GM12878 (cell line): ENCODE measurements around the gene SYNGR2. TPM values are rescaled to one million over a fixed set of nuclear protein-coding genes. Genes with fewer than 3 reads are reported as not detected.
A peak's percentile ranks its signal among the peaks of the same experiment; 100 is the strongest.

ENCODE experiments used
- CBFB ChIP-seq: IDR thresholded peaks from 2 replicates; pipeline ENCODE4 v1.6.1; 2016; ENCODE audit warnings: antibody characterized with exemption, low read depth
- CHD1 ChIP-seq: IDR thresholded peaks from 2 replicates; pipeline ENCODE4 v1.6.1; 2012; ENCODE audit warnings: low read depth, low read length, improper control_type of control experiment
- CREB1 ChIP-seq: IDR thresholded peaks from 2 replicates; pipeline ENCODE4 v1.6.1; 2012; ENCODE audit warnings: low read depth, mild to moderate bottlenecking, inconsistent platforms
- E2F4 ChIP-seq: IDR thresholded peaks from 2 replicates; pipeline ENCODE4 v1.6.1; 2012; ENCODE audit warnings: low read depth, low read length, improper control_type of control experiment
- HDAC2 ChIP-seq: fragments of 200-600 bp; sonication (generic); IDR thresholded peaks from 2 replicates; pipeline ENCODE4 v1.6.1; 2017
- IKZF2 ChIP-seq, 2 experiments: fragments of 450-650 bp; IDR thresholded peaks; 2 replicates each; pipeline ENCODE4 v1.6.1; 2017; ENCODE audit warnings: mild to moderate bottlenecking in 2 of 2, moderate library complexity in 2 of 2
- MEF2B ChIP-seq: fragments of 450-650 bp; IDR thresholded peaks from 2 replicates; pipeline ENCODE4 v1.6.1; 2018; ENCODE audit warnings: mild to moderate bottlenecking, moderate library complexity; ENCODE audit not compliant: partially characterized antibody, poor library complexity, severe bottlenecking
- NFYB ChIP-seq: IDR thresholded peaks from 2 replicates; pipeline ENCODE4 v1.6.1; 2011; ENCODE audit warnings: low read depth, mild to moderate bottlenecking, low read length, improper control_type of control experiment, moderate library complexity; ENCODE audit not compliant: insufficient read depth
- RELA ChIP-seq: fragments of 450-650 bp; IDR thresholded peaks from 2 replicates; pipeline ENCODE4 v1.8.0; 2014; ENCODE audit warnings: borderline replicate concordance; ENCODE audit not compliant: partially characterized antibody
- SIN3A ChIP-seq: IDR thresholded peaks from 2 replicates; pipeline ENCODE4 v1.6.1; 2012; ENCODE audit warnings: low read depth, low read length, improper control_type of control experiment
- SKIL ChIP-seq: fragments of 450-650 bp; IDR thresholded peaks from 2 replicates; pipeline ENCODE4 v1.6.1; 2017; ENCODE audit warnings: mild to moderate bottlenecking, low read depth, inconsistent platforms; ENCODE audit not compliant: poor library complexity, severe bottlenecking
- SP1 ChIP-seq: IDR thresholded peaks from one replicate; pipeline ENCODE4 v1.6.1; 2011; ENCODE audit warnings: low read depth, low read length
- STAT3 ChIP-seq: IDR thresholded peaks from 2 replicates; pipeline ENCODE4 v1.6.1; 2011; ENCODE audit warnings: low read depth, low read length, improper control_type of control experiment
- TARDBP ChIP-seq: IDR thresholded peaks from 2 replicates; pipeline ENCODE4 v1.6.1; 2016; ENCODE audit warnings: borderline replicate concordance
- ZNF622 ChIP-seq: fragments of 450-650 bp; IDR thresholded peaks from 2 replicates; pipeline ENCODE4 v1.6.1; 2017; ENCODE audit warnings: mild to moderate bottlenecking, inconsistent platforms
- ZZZ3 ChIP-seq: IDR thresholded peaks from 2 replicates; pipeline ENCODE4 v1.6.1; 2011; ENCODE audit warnings: low read depth; ENCODE audit not compliant: control insufficient read depth, insufficient read length
- polyA plus RNA-seq, 11 experiments: library from polyadenylated mRNA; depleted of rRNA in 4 of 11; unstranded in 6 of 11; stranded (reverse) in 5 of 11; fragments of >200 nt; fragmentation: Nextera tagmentation in 4 of 11; fragmentation: Illumina TruSeq in 1 of 11; extraction: Ambion mirVana in 4 of 11; extraction: Trizol in 1 of 11; gene quantifications; 1 replicate in 1 of 11; 2 replicates in 10 of 11; pipeline versions ENCODE4 v1.2.1 to v1.2.3, GENCODE V29; 2011 to 2016; ENCODE audit warnings: inconsistent platforms in 2 of 11, missing spikeins in 2 of 11, low read depth in 1 of 11
- total RNA-seq, 4 experiments: library from RNA; depleted of rRNA in 3 of 4; stranded (reverse); fragments of >200 nt in 3 of 4; fragmentation: Illumina TruSeq in 1 of 4; extraction: Trizol in 1 of 4; gene quantifications; 2 replicates each; pipeline versions ENCODE4 v1.2.1 to v1.2.3, GENCODE V29; 2013 to 2021
- TF ChIP-seq, protein P1 (sequence below): IDR thresholded peaks from 2 replicates; pipeline ENCODE4 v1.6.1; 2012; ENCODE audit warnings: mild to moderate bottlenecking, low read depth, low read length
- TF ChIP-seq, protein P2 (sequence below): IDR thresholded peaks from 2 replicates; pipeline ENCODE4 v1.6.1; 2012; ENCODE audit warnings: improper control_type of control experiment, low read depth, low read length; ENCODE audit not compliant: insufficient replicate concordance

Gene SYNGR2
- total and polyA plus RNA-seq, 10 of the 15 experiments (the other 5 are each of a cell fraction or from before 2014, with no cell fraction given) = 4.4 to 529 (median 261) TPM

DNA sequence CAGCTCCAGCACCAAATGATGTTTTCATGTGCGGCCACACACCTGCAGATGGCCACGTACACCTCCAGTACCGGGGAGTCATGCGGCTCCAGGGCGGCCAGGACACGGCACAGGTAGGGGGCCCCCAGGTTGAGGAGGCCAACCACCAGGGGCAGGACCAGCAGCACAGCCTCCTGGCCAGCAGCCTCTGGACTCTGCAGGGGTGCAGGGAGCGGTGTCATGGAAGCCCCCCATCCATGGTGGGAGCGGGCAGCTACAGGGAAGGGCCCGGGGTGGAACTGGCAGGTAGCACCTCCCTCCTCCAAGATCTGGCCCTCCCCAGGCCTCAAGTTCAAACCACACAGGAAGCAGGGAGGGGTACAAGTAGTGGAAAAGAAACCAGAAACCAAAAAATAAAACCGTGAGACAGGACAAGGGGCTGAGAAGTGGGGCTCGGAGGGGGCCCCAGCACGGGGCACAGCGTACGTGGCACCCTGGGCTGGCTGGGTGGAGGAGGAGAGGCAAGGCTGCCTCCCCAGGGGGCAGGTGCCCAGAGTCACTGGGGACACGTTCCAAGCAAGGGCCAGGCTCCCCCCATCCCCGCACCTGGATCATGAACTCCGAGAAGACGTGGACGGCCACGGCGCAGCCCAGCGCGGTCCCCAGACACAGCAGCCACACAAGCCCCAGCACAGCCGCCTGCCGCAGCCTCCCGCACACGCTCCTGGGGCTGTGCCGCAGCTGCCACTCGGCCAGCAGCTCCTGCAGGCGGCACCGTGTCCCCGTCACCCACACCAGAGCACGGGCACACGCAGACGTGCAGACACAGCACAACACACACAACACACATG lies 47.2 kb upstream of the SYNGR2 start (continued):
- TF ChIP-seq CREB1 = no peak
- no peak for TF ChIP-seq ZNF622
- no peak for TF ChIP-seq TARDBP
- TF ChIP-seq MEF2B = peak; percentile 57
- no peak for TF ChIP-seq HDAC2
- TF ChIP-seq RELA = no peak
- no peak for TF ChIP-seq E2F4
- no peak for TF ChIP-seq SIN3A
- TF ChIP-seq CHD1 = no peak
- TF ChIP-seq STAT3 = no peak
- TF ChIP-seq CBFB = no peak
- TF ChIP-seq, protein P1, sequence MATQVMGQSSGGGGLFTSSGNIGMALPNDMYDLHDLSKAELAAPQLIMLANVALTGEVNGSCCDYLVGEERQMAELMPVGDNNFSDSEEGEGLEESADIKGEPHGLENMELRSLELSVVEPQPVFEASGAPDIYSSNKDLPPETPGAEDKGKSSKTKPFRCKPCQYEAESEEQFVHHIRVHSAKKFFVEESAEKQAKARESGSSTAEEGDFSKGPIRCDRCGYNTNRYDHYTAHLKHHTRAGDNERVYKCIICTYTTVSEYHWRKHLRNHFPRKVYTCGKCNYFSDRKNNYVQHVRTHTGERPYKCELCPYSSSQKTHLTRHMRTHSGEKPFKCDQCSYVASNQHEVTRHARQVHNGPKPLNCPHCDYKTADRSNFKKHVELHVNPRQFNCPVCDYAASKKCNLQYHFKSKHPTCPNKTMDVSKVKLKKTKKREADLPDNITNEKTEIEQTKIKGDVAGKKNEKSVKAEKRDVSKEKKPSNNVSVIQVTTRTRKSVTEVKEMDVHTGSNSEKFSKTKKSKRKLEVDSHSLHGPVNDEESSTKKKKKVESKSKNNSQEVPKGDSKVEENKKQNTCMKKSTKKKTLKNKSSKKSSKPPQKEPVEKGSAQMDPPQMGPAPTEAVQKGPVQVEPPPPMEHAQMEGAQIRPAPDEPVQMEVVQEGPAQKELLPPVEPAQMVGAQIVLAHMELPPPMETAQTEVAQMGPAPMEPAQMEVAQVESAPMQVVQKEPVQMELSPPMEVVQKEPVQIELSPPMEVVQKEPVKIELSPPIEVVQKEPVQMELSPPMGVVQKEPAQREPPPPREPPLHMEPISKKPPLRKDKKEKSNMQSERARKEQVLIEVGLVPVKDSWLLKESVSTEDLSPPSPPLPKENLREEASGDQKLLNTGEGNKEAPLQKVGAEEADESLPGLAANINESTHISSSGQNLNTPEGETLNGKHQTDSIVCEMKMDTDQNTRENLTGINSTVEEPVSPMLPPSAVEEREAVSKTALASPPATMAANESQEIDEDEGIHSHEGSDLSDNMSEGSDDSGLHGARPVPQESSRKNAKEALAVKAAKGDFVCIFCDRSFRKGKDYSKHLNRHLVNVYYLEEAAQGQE = no peak
- TF ChIP-seq, protein P2, sequence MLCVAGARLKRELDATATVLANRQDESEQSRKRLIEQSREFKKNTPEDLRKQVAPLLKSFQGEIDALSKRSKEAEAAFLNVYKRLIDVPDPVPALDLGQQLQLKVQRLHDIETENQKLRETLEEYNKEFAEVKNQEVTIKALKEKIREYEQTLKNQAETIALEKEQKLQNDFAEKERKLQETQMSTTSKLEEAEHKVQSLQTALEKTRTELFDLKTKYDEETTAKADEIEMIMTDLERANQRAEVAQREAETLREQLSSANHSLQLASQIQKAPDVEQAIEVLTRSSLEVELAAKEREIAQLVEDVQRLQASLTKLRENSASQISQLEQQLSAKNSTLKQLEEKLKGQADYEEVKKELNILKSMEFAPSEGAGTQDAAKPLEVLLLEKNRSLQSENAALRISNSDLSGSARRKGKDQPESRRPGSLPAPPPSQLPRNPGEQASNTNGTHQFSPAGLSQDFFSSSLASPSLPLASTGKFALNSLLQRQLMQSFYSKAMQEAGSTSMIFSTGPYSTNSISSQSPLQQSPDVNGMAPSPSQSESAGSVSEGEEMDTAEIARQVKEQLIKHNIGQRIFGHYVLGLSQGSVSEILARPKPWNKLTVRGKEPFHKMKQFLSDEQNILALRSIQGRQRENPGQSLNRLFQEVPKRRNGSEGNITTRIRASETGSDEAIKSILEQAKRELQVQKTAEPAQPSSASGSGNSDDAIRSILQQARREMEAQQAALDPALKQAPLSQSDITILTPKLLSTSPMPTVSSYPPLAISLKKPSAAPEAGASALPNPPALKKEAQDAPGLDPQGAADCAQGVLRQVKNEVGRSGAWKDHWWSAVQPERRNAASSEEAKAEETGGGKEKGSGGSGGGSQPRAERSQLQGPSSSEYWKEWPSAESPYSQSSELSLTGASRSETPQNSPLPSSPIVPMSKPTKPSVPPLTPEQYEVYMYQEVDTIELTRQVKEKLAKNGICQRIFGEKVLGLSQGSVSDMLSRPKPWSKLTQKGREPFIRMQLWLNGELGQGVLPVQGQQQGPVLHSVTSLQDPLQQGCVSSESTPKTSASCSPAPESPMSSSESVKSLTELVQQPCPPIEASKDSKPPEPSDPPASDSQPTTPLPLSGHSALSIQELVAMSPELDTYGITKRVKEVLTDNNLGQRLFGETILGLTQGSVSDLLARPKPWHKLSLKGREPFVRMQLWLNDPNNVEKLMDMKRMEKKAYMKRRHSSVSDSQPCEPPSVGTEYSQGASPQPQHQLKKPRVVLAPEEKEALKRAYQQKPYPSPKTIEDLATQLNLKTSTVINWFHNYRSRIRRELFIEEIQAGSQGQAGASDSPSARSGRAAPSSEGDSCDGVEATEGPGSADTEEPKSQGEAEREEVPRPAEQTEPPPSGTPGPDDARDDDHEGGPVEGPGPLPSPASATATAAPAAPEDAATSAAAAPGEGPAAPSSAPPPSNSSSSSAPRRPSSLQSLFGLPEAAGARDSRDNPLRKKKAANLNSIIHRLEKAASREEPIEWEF = no peak
- no peak for TF ChIP-seq SKIL
- TF ChIP-seq IKZF2 (IDR thresholded peaks at IDR 0.05) = peak; percentile 19 to 41; a peak in 1 of 4 replicates
- TF ChIP-seq NFYB = no peak
- no peak for TF ChIP-seq ZZZ3
- peak; percentile 7 for TF ChIP-seq SP1
